DMS53 treated with DMSO at 0.1 percent for 48 hours (cell line): Measurements from ENCODE around the gene HEATR1.
"Not testable (repeated sequence)": the region's sequence is repeated elsewhere in the genome, so short reads cannot be mapped to it uniquely, and the experiment has no call there.

Experiments used
- DNase-seq: peaks from one replicate; lab custom pipeline; 2025; ENCODE audit not compliant: unreplicated experiment; lab: John Stamatoyannopoulos, UW

The HEATR1 gene, protein sequence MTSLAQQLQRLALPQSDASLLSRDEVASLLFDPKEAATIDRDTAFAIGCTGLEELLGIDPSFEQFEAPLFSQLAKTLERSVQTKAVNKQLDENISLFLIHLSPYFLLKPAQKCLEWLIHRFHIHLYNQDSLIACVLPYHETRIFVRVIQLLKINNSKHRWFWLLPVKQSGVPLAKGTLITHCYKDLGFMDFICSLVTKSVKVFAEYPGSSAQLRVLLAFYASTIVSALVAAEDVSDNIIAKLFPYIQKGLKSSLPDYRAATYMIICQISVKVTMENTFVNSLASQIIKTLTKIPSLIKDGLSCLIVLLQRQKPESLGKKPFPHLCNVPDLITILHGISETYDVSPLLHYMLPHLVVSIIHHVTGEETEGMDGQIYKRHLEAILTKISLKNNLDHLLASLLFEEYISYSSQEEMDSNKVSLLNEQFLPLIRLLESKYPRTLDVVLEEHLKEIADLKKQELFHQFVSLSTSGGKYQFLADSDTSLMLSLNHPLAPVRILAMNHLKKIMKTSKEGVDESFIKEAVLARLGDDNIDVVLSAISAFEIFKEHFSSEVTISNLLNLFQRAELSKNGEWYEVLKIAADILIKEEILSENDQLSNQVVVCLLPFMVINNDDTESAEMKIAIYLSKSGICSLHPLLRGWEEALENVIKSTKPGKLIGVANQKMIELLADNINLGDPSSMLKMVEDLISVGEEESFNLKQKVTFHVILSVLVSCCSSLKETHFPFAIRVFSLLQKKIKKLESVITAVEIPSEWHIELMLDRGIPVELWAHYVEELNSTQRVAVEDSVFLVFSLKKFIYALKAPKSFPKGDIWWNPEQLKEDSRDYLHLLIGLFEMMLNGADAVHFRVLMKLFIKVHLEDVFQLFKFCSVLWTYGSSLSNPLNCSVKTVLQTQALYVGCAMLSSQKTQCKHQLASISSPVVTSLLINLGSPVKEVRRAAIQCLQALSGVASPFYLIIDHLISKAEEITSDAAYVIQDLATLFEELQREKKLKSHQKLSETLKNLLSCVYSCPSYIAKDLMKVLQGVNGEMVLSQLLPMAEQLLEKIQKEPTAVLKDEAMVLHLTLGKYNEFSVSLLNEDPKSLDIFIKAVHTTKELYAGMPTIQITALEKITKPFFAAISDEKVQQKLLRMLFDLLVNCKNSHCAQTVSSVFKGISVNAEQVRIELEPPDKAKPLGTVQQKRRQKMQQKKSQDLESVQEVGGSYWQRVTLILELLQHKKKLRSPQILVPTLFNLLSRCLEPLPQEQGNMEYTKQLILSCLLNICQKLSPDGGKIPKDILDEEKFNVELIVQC (N-terminal part only)

DNA sequence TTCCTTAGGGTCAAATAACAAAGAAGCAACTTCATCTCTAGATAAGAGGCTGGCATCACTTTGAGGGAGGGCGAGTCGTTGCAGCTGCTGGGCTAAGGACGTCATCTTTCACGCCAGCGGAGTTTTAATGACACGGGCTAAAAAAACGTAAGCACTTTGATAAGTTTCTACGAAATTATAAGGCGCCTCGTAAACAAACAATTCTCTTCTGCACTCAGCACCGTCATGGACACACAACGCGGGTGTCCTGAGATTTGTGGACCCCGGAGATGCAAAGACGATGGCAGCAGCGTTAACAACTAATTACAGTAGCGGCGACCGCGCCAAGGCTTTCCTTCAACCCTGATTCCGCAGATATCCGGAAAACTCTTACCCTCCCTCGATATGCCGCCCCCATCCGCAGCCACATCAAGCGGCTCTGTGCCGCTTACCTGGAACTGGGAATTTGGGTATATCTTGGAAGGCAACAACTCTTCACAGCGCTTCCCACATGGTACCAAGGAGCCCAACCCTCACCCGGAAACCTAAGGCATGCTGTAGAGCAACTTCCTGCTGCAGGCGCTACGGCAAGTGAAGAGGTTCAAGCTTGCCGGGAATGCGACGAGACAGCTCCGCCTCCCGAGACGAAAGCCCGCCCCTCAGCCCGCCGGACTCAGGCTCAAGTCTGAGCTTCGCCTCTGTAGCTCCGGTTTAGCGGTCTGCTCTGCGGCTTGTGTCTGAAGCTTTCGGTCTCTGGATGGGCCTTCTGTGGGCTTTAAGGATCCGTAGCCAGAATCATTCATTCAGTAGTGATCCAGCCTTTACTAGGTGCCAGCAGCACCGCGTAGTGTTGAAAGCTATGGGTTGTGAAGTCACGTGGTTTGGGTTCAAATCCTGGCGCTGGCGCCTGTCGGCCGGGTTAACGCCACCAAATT, at the start of gene HEATR1:
HEATR1 (minus strand) TSS at position 526 of the 914 bp plus-strand sequence; CDS start at position 105, 421 bp downstream.
- DNase-seq, result peak; percentile 96

GRCh38 chr1:236645016-236645680, 40.8 kb upstream of the HEATR1 start:
- peak; percentile 33 for DNase-seq

- no peak for DNase-seq
Observed at GRCh38 chr1:236642763-236643162, 38.4 kb upstream of the HEATR1 start.

- DNase-seq, result no peak
Observed at GRCh38 chr1:236639686-236640085, 35.4 kb upstream of the HEATR1 start.

GRCh38 chr1:236638945-236639344, 34.6 kb upstream of the HEATR1 start:
- DNase-seq, result no peak

DNA sequence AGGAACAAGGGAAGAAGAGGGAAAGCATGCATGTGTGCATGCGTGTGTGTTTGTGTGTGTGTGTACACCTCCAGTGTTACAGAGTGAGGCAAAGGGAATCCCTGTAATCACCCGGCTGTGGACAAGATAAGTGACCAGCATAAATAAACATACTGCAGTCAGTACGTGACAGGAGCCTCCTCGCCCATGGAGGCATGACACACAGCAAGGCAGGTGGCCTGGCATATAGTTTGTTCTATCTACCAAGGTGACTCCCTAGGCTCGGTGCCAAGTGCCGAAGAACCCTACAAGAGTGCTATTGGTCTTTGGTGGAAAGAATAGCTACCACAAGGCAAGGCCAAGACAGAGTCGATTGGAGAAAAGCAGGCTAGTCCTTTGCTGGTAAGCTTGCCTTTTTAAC, 31.7 kb upstream of the HEATR1 start:
- DNase-seq, result no peak

DNA sequence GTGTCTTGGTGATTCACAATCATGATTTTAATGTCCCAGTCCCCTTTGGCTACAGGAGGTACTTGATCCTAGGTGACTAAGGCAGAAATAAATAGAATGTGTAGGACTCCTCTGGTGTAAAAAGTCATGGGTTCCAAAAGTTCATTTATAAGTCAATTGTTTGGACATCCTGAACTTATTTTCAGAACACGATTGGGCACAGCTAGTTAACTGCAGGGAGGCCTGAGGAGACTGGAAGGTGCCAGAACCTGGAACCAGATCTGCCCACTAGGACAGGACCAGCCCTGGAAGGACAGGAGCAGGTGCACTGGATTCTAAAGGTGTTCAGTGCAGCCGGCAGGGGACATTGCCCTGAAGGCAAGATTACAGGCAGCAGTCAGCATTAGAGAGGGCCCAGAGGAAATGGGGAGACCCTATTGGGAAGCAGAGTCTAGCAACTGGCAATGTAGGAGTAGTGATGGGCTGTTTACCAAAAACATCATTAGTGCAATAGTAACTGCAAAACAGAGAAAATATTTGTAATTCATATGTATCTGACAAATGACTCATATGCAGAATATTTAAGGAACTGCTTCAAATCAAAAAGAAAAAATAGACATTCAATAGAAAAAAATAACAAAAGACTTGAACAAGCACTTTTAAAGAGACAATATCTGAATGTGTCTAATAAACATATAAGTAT, 23.6 kb upstream of the HEATR1 start:
- no peak for DNase-seq

DNA sequence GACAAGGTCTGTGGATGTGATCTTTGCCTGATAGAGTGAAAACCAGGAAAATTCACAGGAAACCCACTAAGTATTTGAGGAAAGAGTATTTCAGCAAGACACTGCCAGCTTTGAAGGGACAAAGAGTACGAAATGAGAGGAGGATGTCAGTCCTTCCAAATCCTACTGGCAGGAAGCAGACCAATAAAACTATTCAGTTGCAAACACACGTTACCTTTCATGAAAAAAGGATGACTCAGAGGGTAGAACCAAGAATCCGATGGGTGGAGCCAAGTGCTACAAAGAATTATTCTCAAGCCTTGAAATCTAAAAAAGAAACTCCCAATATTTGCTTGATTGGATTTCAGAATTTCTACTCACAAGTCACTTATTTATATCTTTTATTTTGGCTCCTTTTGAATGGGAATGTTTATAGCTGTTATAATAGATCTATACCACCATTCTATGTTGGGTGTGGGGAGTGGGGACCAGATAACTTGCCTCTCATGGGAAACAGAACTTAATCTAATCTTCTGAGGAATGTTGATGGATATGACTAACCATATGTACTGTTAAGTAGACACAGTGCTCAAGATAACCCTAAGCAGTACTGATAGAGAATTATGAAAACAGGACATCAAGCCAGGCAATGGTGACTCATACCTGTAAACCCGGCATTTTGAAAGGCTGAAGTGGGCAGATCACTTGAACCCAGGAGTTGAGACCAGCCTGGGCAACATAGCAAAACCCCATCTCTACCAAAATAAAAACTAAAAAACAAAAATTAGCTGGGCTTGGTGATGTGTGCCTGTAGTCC, 19.3 kb upstream of the HEATR1 start:
- DNase-seq, result no peak

DNA sequence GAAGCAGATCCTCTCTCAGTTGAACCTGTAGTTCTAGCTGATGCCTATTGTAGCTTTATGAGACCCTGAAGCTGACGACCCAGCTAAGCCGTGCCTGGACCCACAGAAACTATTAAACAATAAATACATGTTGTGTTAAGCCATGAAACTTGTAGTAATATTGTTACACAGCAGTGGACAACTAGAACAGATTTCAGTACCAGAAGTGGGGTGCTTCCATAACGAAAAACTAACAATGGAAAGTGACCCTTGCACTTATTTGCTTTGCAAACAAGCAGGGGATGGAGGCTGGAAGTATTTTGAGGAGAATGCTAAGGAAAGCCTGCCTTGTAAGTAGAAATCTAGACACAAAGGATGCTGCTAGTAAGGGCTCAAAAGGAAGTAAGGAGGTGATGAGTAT, 18.1 kb upstream of the HEATR1 start:
- DNase-seq, result no peak

- DNase-seq, result no peak
Observed at GRCh38 chr1:236619398-236619797, 15.1 kb upstream of the HEATR1 start.

- no peak for DNase-seq
Observed at GRCh38 chr1:236618507-236618906, 14.2 kb upstream of the HEATR1 start.

- DNase-seq, result no peak
Observed at GRCh38 chr1:236615399-236616148, 11.3 kb upstream of the HEATR1 start.

DNA sequence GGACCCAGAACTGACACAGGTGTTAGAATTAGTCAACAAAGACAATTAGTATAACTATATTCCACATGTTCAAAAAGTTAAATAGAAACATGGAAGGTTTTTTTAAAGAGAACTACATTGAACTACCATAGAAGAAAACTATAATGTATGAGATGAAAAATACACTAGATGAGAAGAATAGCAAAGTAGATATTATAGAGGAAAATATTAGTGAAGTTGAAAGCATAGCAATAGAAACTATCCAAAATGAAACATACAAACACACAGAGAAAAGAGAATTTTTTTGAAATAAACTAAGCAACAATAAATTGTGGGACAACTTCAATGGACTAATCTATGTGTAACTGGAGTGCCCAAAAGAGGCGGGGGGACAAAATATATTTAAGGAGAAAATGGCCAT, 8.0 kb upstream of the HEATR1 start:
- DNase-seq, result no peak

- peak; percentile 76 for DNase-seq
Observed at GRCh38 chr1:236608930-236609726, 4.8 kb upstream of the HEATR1 start.

DNA sequence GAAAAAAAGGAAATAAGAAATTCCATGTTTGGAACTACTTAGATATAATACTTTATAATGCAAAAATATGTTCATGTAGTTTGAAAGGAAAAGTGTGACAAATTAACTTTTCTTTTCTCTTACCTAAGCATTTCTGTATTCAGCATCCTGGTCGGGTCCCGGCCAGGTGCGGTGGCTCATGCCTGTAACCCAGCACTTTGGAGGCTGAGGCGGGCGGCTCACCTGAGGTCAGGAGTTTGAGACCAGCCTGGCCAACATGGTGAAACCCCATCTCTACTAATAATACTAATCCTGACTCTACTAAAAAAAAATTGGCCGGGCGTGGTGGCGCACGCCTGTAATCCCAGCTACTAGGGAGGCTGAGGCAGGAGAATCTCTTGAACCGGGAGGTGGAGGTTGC, 3.3 kb upstream of the HEATR1 start:
- DNase-seq, result not testable (repeated sequence)

- no peak for DNase-seq
Observed at GRCh38 chr1:236604905-236605806, 840 bp upstream of the HEATR1 start.
